Colonic mucosa (tissue), 4 donors: ENCODE data around the gene LHFPL3. TPM values are rescaled to one million over a fixed set of nuclear protein-coding genes. Genes with fewer than 3 reads are reported as not detected.
A peak's percentile ranks its signal among the peaks of the same experiment; 100 is the strongest.

Experiments used
- DNase-seq: peaks from one replicate; pipeline ENCODE4 v3.0.0-alpha.2; 2020
- H3K27ac ChIP-seq: fragments of 200-600 bp; one replicate; pipeline ENCODE4 v1.8.0; 2021
- H3K27me3 ChIP-seq: fragments of 200-600 bp; one replicate; pipeline ENCODE4 v1.8.0; 2021
- H3K36me3 ChIP-seq: fragments of 200-600 bp; one replicate; pipeline ENCODE4 v1.8.0; 2021
- H3K4me1 ChIP-seq: fragments of 200-600 bp; one replicate; pipeline ENCODE4 v1.8.0; 2021; ENCODE audit warnings: mild to moderate bottlenecking
- H3K4me3 ChIP-seq: fragments of 200-600 bp; one replicate; pipeline ENCODE4 v1.8.0; 2021
- H3K9ac ChIP-seq, 2 donors: one replicate each; pipeline ENCODE4 v1.7.0; 2013; ENCODE audit warnings: control low read depth in 2 of 2, low read depth in 2 of 2, low read length in 2 of 2
- H3K9me3 ChIP-seq: fragments of 200-600 bp; one replicate; pipeline ENCODE4 v1.8.0; 2021
- intact Hi-C: fragments of 100-400 bp; cut with DNase I; formaldehyde crosslinking; loops from one replicate; pipeline ENCODE4 v1.14.1; 2022
- total RNA-seq, 2 donors: library from RNA; stranded (reverse); fragmentation: NEBNext Ultra II Directional in 1 of 2; extraction: Animal tissue kit (Norgen Biotek cat#: 25700) in 1 of 2; gene quantifications; one replicate each; pipeline ENCODE4 v1.2.1, GENCODE V29; 2021
- TF ChIP-seq, protein P1 (sequence below): fragments of 200-600 bp; IDR thresholded peaks from one replicate; pipeline ENCODE4 v1.8.0; 2022; ENCODE audit warnings: antibody characterized with exemption, mild to moderate bottlenecking
- donor health status: healthy.
- donor health status: DM: no; HTN: no; CAD: no.
- donor health status: DM: no; HTN: no; CAD: no.

The LHFPL3 gene
- total RNA-seq, 2 donors from 2014 or later = 0.12 to 0.27 TPM

DNA sequence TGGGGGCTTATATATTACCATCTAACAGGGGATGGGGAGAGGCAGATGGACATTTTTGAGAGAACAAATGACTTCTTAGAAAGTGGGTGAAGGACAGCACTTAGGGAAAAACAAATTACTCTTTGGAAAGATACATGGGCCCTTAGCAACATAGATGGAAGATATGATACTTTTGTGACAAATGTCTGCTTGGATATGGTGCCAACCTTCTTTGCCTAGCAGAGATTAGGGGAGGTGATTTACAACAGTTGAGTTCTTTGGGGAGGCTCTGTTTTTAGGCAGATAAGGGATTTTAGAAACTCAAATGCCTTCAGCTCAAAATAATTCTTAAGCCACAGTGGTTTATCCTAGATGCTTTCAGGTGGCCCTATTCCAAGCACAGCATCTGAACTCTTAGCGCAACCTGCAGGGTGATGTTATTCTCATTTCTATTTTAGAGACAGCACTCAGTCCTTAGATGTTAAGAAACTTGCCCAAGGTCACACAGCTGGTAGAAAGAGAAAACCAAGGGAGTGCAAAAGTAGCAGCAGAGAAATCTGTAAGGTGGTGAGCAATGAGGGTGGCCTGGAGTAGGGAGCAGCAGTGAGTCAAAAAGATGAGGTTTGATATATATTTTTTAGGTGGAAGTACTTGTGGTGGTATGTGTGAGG, 610.5 kb downstream of the LHFPL3 start:
- intact Hi-C loops = no loop called here
- H3K4me1 ChIP-seq = peaks cover 11% of the 10 kb centered on the region

DNA sequence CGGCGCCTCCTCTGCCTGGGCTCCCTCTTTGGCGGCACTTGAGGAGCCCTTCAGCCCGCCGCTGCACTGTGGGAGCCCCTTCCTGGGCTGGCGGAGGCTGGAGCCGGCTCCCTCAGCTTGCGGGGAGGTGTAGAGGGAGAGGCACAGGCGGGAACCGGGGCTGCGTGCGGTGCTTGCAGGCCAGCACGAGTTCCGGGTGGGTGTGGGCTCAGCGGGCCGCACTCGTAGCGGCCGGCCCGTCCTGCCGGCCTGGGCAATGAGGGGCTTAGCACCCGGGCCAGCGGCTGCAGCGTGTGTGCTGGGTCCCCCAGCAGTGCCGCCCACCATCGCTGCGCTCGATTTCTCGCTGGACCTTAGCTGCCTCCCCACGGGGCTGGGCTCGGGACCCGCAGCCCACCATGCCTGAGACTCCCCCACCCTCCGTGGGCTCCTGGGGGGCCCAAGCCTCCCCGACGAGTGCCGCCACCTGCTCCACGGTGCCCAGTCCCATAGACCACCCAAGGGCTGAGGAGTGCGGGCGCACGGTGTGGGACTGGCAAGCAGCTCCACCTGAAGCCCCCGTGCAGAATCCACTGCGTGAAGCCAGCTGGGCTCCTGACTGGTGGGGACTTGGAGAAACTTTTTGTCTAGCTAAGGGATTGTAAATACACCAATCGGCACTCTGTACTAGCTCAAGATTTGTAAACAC, 611.8 kb downstream of the LHFPL3 start:
- Histone ChIP-seq H3K27ac (no peak overlapping the region), H3K36me3 (no peaks in the 10 kb centered on the region), H3K4me1 (peaks cover 20% of the 10 kb centered on the region), H3K27me3 (no peaks in the 10 kb centered on the region), H3K9me3 (no peaks in the 10 kb centered on the region), H3K9ac (no peak overlapping the region), H3K4me3 (no peak overlapping the region)
- intact Hi-C loops = loop anchor here (10.0 kb wide), 1 partner anchor 75 kb away; the partner anchor contains the start of gene KMT2E
- TF ChIP-seq, protein P1, sequence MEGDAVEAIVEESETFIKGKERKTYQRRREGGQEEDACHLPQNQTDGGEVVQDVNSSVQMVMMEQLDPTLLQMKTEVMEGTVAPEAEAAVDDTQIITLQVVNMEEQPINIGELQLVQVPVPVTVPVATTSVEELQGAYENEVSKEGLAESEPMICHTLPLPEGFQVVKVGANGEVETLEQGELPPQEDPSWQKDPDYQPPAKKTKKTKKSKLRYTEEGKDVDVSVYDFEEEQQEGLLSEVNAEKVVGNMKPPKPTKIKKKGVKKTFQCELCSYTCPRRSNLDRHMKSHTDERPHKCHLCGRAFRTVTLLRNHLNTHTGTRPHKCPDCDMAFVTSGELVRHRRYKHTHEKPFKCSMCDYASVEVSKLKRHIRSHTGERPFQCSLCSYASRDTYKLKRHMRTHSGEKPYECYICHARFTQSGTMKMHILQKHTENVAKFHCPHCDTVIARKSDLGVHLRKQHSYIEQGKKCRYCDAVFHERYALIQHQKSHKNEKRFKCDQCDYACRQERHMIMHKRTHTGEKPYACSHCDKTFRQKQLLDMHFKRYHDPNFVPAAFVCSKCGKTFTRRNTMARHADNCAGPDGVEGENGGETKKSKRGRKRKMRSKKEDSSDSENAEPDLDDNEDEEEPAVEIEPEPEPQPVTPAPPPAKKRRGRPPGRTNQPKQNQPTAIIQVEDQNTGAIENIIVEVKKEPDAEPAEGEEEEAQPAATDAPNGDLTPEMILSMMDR = no peak
- DNase-seq = peak; percentile 18

More for the DNA sequence above, 610.5 kb downstream of the LHFPL3 start:
- DNase-seq = peak; percentile 17
- TF ChIP-seq, protein P1 = no peak
- H3K9ac ChIP-seq = no peak overlapping the region
- H3K9me3 ChIP-seq = no peaks in the 10 kb centered on the region
- no peak overlapping the region for H3K4me3 ChIP-seq
- H3K27ac ChIP-seq = no peak overlapping the region
- no peaks in the 10 kb centered on the region for H3K27me3 ChIP-seq
- no peaks in the 10 kb centered on the region for H3K36me3 ChIP-seq

DNA sequence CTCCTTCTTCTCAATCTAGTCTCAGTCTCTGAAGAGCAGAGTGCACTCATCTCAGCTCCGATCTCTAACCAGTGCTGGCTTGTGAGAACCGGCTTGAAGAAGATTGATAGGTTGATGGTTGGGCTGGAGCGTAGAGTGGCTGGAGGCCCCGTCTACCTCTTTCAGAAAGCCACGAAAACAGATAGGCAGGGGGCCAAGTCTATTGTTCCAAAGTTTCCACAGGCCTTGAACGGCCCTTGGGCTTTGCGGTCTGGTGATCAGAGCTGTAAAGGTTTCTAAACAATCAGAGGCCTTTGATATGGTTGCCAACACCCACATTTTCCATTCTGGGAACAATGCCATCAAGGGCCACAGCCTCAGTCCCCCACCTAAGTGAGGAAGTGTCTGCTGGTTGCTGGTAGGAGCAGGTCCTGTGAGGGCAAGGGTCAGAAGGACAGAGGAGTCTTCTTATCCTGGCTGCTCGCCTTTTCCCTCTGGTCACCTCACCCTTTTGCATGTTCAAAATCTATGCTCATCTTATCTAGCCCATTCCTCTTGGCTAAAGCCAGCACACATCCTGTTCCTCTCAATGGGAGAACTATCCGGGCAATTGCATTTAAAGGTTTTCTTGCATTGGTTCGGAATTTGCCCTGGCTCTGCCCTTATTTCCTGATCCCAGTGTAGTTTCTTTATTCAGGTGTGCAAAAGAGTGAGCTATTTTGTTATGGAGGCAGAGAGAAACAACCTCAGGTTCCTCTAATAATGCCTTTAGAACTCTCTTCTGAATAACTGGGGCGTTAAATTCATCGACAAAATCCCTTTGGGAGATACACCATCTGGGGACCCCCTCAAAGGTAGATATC, 615.3 kb downstream of the LHFPL3 start:
- peak; percentile 99 for DNase-seq
- intact Hi-C loops = loop anchor here (10.0 kb wide), 1 partner anchor 71 kb away; the partner anchor contains the start of gene KMT2E
- no peaks in the 10 kb centered on the region for H3K36me3 ChIP-seq
- no peak overlapping the region for H3K4me3 ChIP-seq
- H3K27me3 ChIP-seq = no peaks in the 10 kb centered on the region
- H3K9me3 ChIP-seq = no peaks in the 10 kb centered on the region
- H3K4me1 ChIP-seq = peaks cover 24% of the 10 kb centered on the region
- TF ChIP-seq, protein P1 = no peak
- H3K27ac ChIP-seq = peak overlapping the region; percentile 99
- H3K9ac ChIP-seq = peak overlapping the region; percentile 28 to 90

DNA sequence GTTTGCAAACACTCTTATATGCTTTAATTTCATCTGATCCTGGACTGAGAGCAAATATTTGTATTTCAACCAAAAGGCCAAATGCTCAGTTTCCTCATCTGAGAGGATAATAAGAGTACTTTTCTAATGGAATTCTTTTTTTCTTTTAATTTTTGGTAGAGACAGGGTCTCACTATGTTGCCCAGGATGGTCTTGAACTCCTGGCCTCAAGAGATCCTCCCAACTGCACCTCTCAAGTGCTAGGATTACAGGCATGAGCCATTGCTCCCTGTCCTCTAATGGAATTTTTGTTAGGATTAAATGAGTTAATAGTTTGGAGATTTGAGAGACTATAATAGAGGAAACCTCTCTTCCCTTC, 617.2 kb downstream of the LHFPL3 start:
- peaks cover 24% of the 10 kb centered on the region for H3K4me1 ChIP-seq
- no peak overlapping the region for H3K4me3 ChIP-seq
- no peaks in the 10 kb centered on the region for H3K36me3 ChIP-seq
- DNase-seq = no peak
- peak overlapping the region; percentile 99 for H3K27ac ChIP-seq
- peak overlapping the region; percentile 32 to 90 for H3K9ac ChIP-seq
- no peaks in the 10 kb centered on the region for H3K27me3 ChIP-seq
- no peaks in the 10 kb centered on the region for H3K9me3 ChIP-seq
- TF ChIP-seq, protein P1 = no peak
- intact Hi-C loops = loop anchor here (10.0 kb wide), 1 partner anchor 69 kb away; the partner anchor contains the start of gene KMT2E

DNA sequence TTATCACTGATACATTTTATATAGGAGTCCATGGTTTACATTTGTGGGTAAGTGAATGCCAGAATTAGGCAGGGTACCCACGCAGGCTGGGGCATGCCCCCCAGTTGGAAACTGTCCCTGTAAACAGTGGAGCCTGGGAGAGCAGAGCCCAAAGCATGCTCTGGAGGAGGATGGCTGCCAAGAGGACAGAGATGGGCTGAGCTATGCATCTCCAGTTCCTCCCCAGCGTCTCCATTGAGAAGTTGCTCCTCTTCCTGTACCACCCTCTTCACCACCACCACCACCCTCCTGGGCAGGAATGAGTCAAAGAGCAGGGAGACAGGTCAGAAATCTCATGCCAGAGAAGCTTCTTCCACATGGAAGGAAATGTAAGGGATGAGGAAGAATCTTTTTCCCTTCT, 617.9 kb downstream of the LHFPL3 start:
- peak overlapping the region; percentile 99 for H3K27ac ChIP-seq
- intact Hi-C loops = loop anchor here (10.0 kb wide), 1 partner anchor 68 kb away; the partner anchor contains the start of gene KMT2E
- no peaks in the 10 kb centered on the region for H3K27me3 ChIP-seq
- no peaks in the 10 kb centered on the region for H3K9me3 ChIP-seq
- TF ChIP-seq, protein P1 = no peak
- H3K36me3 ChIP-seq = no peaks in the 10 kb centered on the region
- no peak for DNase-seq
- H3K4me3 ChIP-seq = no peak overlapping the region
- peak overlapping the region; percentile 57 to 90 for H3K9ac ChIP-seq
- H3K4me1 ChIP-seq = peaks cover 24% of the 10 kb centered on the region
